Mammary epithelial cell (primary cell): ENCODE data around the gene LBX1.

Experiments used
- EZH2 ChIP-seq: IDR thresholded peaks from 2 replicates; pipeline ENCODE4 v1.6.1; 2012; ENCODE audit warnings: low read length, inconsistent platforms, borderline replicate concordance
- TF ChIP-seq, protein P1 (sequence below), 2 donors: IDR thresholded peaks in 1 of 2; conservative IDR thresholded peaks in 1 of 2; 2 replicates each; pipeline ENCODE4 v1.5.1; 2011 to 2012; ENCODE audit warnings: inconsistent platforms in 2 of 2, low read length in 2 of 2, mild to moderate bottlenecking in 2 of 2, control low read depth in 1 of 2, low read depth in 1 of 2; ENCODE audit not compliant: insufficient read depth in 1 of 2; ENCODE audit errors: extremely low read depth in 1 of 2

DNA sequence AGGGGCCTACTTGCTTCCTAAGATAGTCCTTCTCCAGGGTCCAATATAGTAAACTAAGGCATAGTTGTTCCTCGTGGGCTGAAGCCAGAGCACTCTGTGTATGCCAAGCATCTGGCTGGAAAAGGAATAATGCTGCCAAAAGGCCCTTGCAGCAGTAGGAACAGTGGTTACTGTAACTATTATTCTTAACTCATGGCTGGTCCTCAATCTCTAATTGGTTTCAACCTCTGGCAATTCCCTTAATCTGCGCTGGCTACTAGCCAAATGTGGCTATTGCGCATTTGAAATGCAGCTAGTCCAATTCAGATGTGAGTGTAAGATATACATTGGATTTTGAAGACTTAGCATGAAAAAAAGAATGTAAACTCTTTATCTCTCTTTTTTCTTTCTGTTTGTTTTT lies 27.8 kb upstream of the LBX1 start:
- TF ChIP-seq, protein P1, sequence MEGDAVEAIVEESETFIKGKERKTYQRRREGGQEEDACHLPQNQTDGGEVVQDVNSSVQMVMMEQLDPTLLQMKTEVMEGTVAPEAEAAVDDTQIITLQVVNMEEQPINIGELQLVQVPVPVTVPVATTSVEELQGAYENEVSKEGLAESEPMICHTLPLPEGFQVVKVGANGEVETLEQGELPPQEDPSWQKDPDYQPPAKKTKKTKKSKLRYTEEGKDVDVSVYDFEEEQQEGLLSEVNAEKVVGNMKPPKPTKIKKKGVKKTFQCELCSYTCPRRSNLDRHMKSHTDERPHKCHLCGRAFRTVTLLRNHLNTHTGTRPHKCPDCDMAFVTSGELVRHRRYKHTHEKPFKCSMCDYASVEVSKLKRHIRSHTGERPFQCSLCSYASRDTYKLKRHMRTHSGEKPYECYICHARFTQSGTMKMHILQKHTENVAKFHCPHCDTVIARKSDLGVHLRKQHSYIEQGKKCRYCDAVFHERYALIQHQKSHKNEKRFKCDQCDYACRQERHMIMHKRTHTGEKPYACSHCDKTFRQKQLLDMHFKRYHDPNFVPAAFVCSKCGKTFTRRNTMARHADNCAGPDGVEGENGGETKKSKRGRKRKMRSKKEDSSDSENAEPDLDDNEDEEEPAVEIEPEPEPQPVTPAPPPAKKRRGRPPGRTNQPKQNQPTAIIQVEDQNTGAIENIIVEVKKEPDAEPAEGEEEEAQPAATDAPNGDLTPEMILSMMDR (conservative IDR thresholded peaks at IDR 0.05 in 1 of 2, IDR thresholded peaks at IDR 0.05 in 1 of 2; ENCODE audit: extremely low read depth in 1 of 2, insufficient read depth in 1 of 2, low read depth in 1 of 2, low read length in 2 of 2), result no peak
- TF ChIP-seq EZH2, result no peak
